HG02798 (cell line): ENCODE data around the gene CST2.
"Not testable (repeated sequence)": the region's sequence is repeated elsewhere in the genome, so short reads cannot be mapped to it uniquely, and the experiment has no call there.

Experiments
- ATAC-seq: cut with Tn5 transposase; IDR thresholded peaks from one replicate; pipeline ENCODE4 v1.9.1; 2021; ENCODE audit warnings: mild to moderate bottlenecking; ENCODE audit not compliant: unreplicated experiment, poor library complexity

The CST2 gene

GRCh38 chr20:23811559-23811958, 15.0 kb downstream of the CST2 start:
- ATAC-seq = not testable (repeated sequence)

DNA sequence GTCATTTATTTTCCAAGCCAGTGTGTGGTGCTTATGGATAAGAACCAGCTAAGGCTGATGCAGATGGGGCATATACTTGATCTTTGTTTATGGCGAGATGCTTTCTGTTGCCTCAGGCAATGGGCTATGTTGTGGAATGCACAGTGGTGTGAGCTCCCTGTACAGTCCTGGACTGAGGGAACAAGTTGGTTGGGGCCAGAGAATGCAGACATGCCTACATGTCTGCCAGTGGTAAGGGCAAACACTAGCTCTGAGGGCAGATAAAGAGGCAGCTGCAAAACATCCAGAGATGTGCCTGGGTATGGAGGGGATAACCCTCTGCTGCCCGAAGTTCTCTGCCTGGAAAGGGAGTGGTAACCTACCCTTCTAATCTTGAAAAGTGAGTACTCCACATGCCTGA, 16.2 kb downstream of the CST2 start:
- ATAC-seq = not testable (repeated sequence)

DNA sequence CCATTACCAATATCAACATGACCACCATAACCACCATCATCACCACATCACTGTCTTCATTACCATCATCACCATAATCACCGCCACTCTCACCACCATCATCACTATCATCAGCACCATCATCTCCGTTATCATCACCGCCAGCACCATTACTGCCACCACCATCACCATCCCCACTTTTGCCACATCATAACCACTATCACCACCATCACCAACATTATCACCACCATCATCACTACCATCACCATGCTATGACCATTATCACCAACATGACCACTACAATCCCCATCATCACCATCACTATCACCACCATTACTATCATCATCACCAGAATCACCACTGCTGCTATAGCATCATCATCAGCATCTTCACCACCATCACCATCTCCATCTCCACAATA, 25.7 kb downstream of the CST2 start:
- no peak for ATAC-seq

- peak; percentile 85 for ATAC-seq
Observed at GRCh38 chr20:23799216-23799847, 27.2 kb downstream of the CST2 start.

DNA sequence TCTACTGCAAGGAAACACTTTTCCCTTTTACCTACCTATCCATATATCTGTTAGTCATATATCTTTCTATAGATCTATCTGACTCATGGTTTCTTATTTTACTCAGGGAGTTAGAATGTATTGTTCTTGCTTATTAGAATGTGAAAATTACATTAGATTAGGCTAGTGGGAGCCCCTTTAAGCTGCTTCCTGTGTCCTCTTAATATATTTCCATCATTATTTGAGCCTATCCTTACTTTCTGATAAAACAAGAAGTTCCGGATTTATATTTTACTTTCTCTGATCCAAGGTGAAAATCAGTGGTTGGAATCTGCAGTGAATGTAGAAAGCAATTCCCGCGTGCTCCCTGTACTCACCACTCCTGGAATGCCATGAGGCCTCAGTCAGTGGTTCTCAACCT, 31.0 kb downstream of the CST2 start:
- no peak for ATAC-seq

DNA sequence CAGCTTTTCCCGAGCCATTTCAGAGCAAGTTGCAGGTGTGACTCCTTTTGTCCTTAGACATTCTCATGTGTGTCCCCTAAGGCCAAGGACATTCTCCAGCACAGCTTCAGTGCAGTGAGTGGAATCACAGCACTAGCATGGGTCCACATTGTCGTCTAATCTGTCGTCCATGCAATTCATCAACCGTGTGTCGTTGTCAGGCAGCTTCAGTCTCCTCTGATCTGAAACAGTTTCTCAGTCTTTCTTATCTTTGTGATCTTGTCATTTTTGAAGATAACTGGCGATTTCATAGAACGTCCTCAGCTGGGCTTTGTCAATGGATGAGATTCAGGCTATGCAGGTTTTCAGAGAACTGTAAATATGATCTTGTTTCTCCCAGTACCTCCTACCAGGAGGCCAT, 31.7 kb downstream of the CST2 start:
- ATAC-seq = no peak

DNA sequence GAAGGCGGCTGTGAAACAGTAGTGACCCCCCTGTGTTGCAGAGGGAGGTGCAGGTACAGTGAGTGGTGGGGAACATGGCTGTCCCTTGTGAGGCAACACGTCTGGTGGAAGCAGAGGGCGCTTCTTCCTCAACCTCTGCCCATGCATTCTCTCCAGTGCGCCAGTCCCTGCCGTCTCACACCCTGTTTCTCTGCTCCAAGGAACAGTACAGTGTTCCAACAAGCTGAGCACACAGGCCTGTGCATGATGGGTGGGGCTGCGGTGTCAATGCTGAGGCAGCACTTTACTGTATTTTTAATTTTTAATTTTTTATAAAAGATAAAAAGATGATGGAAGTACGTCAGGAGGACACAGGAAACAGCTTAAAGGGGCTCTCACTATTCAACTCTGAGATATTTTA, 32.5 kb downstream of the CST2 start:
- ATAC-seq = no peak

DNA sequence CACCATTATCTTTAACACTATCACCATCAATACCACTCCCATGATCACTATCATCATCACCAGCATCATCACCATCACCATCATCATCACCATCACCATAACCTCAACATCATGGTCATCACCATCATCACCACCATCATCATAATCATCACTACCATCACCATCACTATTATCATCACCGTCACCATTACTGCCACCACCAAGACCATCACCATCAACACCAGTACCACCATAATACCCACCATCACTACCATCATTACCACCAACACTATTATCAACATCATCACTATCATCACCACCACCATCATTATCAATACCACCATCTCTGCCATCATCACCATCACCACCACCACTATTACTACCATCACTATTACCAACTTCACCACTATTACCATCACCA, 43.1 kb downstream of the CST2 start:
- no peak for ATAC-seq

- ATAC-seq = no peak
Observed at GRCh38 chr20:23782366-23782983, 44.1 kb downstream of the CST2 start.

GRCh38 chr20:23778676-23779075, 47.9 kb downstream of the CST2 start:
- not testable (repeated sequence) for ATAC-seq

GRCh38 chr20:23777380-23777779, 49.1 kb downstream of the CST2 start:
- ATAC-seq = not testable (repeated sequence)

- ATAC-seq = no peak
Observed at GRCh38 chr20:23776067-23776771, 50.3 kb downstream of the CST2 start.

GRCh38 chr20:23774081-23774480, 52.4 kb downstream of the CST2 start:
- no peak for ATAC-seq
